HG02852 (cell line): ENCODE data around the gene RNF11.
A peak's percentile ranks its signal among the peaks of the same experiment; 100 is the strongest.

Experiments used
- ATAC-seq: cut with Tn5 transposase; IDR thresholded peaks from one replicate; pipeline ENCODE4 v1.9.1; 2021; ENCODE audit warnings: mild to moderate bottlenecking, moderate library complexity; ENCODE audit not compliant: unreplicated experiment

The RNF11 gene

GRCh38 chr1:51294566-51295184, 58.6 kb downstream of the RNF11 start:
- ATAC-seq = no peak

GRCh38 chr1:51295926-51296325, 59.9 kb downstream of the RNF11 start:
- no peak for ATAC-seq

GRCh38 chr1:51296383-51297357, 60.6 kb downstream of the RNF11 start:
- no peak for ATAC-seq

GRCh38 chr1:51297401-51298321, 61.6 kb downstream of the RNF11 start:
- ATAC-seq = no peak

GRCh38 chr1:51298322-51298705, 62.2 kb downstream of the RNF11 start:
- ATAC-seq = no peak

- ATAC-seq = no peak
Observed at GRCh38 chr1:51299185-51299885, 63.3 kb downstream of the RNF11 start.

GRCh38 chr1:51299981-51300670, 64.1 kb downstream of the RNF11 start:
- no peak for ATAC-seq

- ATAC-seq = peak; percentile 49
Observed at GRCh38 chr1:51301152-51301843, 65.2 kb downstream of the RNF11 start.

GRCh38 chr1:51301844-51302162, 65.7 kb downstream of the RNF11 start:
- no peak for ATAC-seq

GRCh38 chr1:51302270-51302669, 66.2 kb downstream of the RNF11 start:
- ATAC-seq = no peak

- no peak for ATAC-seq
Observed at GRCh38 chr1:51302746-51303145, 66.7 kb downstream of the RNF11 start.

- no peak for ATAC-seq
Observed at GRCh38 chr1:51303315-51303714, 67.2 kb downstream of the RNF11 start.

- ATAC-seq = peak; percentile 35
Observed at GRCh38 chr1:51303751-51304251, 67.7 kb downstream of the RNF11 start.

- no peak for ATAC-seq
Observed at GRCh38 chr1:51304360-51304759, 68.3 kb downstream of the RNF11 start.

- ATAC-seq = no peak
Observed at GRCh38 chr1:51305371-51305823, 69.3 kb downstream of the RNF11 start.

- no peak for ATAC-seq
Observed at GRCh38 chr1:51306950-51307349, 70.9 kb downstream of the RNF11 start.

GRCh38 chr1:51308636-51309035, 72.6 kb downstream of the RNF11 start:
- ATAC-seq = no peak

- no peak for ATAC-seq
Observed at GRCh38 chr1:51309291-51309690, 73.2 kb downstream of the RNF11 start.
